MM.1S (cell line): ENCODE data around the gene E2F3.

Experiments used
- CTCF ChIP-seq: fragments of 300-600 bp; sonication (generic); IDR thresholded peaks from 2 replicates; pipeline ENCODE4 v1.5.1; 2016; ENCODE audit warnings: antibody characterized with exemption, low read length, mixed read lengths
- EZH2 ChIP-seq: fragments of 300-600 bp; sonication (generic); optimal IDR thresholded peaks from 2 replicates; pipeline ENCODE3; 2017; ENCODE audit warnings: low read depth, mild to moderate bottlenecking, antibody characterized with exemption, low read length, mixed read lengths

DNA sequence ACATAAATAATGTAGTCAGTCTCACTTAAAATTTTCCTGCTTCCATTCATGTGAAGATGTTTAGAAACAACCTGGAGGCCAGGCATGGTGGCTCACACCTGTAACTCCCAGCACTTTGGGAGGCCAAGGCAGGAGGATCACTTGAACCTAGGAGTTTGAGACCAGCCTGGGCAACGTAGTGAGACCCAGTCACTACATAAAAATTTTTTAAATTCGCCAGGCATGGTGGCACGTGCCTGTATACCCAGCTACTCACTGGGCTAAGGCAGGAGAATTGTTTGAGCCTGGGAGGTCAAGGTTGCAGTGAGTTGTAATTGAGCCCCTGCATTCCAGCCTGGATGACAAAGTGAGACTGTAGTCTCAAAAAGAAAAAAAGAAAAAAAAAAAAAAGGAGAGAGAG, 47.3 kb upstream of the E2F3 start:
- TF ChIP-seq CTCF (no peak), EZH2 (no peak)
